ENCODE results near the gene ITIH4.

- TF ChIP-seq POLR2AphosphoS5 (IDR thresholded peaks at IDR 0.05) (no peak), POLR2A (IDR thresholded peaks at IDR 0.05) (no peak)
- TF ChIP-seq, protein P1, sequence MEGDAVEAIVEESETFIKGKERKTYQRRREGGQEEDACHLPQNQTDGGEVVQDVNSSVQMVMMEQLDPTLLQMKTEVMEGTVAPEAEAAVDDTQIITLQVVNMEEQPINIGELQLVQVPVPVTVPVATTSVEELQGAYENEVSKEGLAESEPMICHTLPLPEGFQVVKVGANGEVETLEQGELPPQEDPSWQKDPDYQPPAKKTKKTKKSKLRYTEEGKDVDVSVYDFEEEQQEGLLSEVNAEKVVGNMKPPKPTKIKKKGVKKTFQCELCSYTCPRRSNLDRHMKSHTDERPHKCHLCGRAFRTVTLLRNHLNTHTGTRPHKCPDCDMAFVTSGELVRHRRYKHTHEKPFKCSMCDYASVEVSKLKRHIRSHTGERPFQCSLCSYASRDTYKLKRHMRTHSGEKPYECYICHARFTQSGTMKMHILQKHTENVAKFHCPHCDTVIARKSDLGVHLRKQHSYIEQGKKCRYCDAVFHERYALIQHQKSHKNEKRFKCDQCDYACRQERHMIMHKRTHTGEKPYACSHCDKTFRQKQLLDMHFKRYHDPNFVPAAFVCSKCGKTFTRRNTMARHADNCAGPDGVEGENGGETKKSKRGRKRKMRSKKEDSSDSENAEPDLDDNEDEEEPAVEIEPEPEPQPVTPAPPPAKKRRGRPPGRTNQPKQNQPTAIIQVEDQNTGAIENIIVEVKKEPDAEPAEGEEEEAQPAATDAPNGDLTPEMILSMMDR (IDR thresholded peaks at IDR 0.05): no peak
Measured at GRCh38 chr3:52838561-52839267, 8.2 kb upstream of the ITIH4 start.
